IPS-15b (cell line): Measurements from ENCODE around the gene RPS8.
"Not testable (repeated sequence)": the region's sequence is repeated elsewhere in the genome, so short reads cannot be mapped to it uniquely, and the experiment has no call there.

Experiments
- H3K27me3 ChIP-seq: one replicate; pipeline ENCODE4 v1.6.1; 2013; ENCODE audit warnings: low read length; ENCODE audit not compliant: control insufficient read depth, insufficient read depth
- H3K36me3 ChIP-seq: one replicate; pipeline ENCODE4 v1.6.1; 2013; ENCODE audit warnings: low read length; ENCODE audit not compliant: control insufficient read depth, insufficient read depth
- H3K4me1 ChIP-seq: one replicate; pipeline ENCODE4 v1.6.1; 2013; ENCODE audit warnings: mild to moderate bottlenecking, low read length; ENCODE audit not compliant: control insufficient read depth, insufficient read depth
- H3K4me3 ChIP-seq: one replicate; pipeline ENCODE4 v1.5.1; 2013; ENCODE audit warnings: low read depth, low read length
- H3K9ac ChIP-seq: one replicate; pipeline ENCODE4 v1.6.1; 2013; ENCODE audit warnings: low read depth, mild to moderate bottlenecking, low read length
- H3K9me3 ChIP-seq: one replicate; pipeline ENCODE4 v1.6.1; 2013; ENCODE audit warnings: mild to moderate bottlenecking, low read length; ENCODE audit not compliant: control insufficient read depth, insufficient read depth

Gene RPS8

DNA sequence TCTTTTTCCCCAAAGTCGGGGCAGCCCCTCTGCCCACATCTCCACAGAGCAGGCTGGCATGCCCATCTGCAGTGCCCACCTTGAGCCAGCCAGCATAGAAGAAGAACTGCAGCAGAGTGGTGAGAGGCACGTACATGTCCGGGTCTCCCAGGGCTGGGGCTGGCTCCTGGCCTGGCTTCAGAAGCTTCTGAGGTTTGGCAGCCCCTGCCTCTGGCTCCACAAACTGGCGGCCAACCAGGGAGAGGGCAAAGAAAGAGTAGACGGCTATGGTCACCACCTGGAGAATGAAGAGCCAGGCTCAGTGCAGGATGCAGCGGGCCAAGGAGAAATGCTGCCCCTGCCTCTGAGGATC is 9.7 kb downstream of the RPS8 start:
- Histone ChIP-seq H3K9me3 (no peaks in the 10 kb centered on the region), H3K4me1 (peaks cover 8% of the 10 kb centered on the region), H3K36me3 (no peaks in the 10 kb centered on the region), H3K27me3 (peaks cover 6% of the 10 kb centered on the region), H3K9ac (no peak overlapping the region), H3K4me3 (no peak overlapping the region)

GRCh38 chr1:44785501-44786137 is 10.3 kb downstream of the RPS8 start:
- Histone ChIP-seq H3K4me1 (peaks cover 8% of the 10 kb centered on the region), H3K4me3 (peak overlapping the region; percentile 59), H3K9me3 (no peaks in the 10 kb centered on the region), H3K36me3 (no peaks in the 10 kb centered on the region), H3K9ac (no peak overlapping the region), H3K27me3 (peaks cover 6% of the 10 kb centered on the region)

- Histone ChIP-seq H3K4me3 (peak overlapping the region; percentile 59), H3K4me1 (peaks cover 8% of the 10 kb centered on the region), H3K27me3 (peaks cover 6% of the 10 kb centered on the region), H3K9ac (peak overlapping the region; percentile 87), H3K9me3 (no peaks in the 10 kb centered on the region), H3K36me3 (no peaks in the 10 kb centered on the region)
Observed at GRCh38 chr1:44786138-44786840, 10.9 kb downstream of the RPS8 start.

DNA sequence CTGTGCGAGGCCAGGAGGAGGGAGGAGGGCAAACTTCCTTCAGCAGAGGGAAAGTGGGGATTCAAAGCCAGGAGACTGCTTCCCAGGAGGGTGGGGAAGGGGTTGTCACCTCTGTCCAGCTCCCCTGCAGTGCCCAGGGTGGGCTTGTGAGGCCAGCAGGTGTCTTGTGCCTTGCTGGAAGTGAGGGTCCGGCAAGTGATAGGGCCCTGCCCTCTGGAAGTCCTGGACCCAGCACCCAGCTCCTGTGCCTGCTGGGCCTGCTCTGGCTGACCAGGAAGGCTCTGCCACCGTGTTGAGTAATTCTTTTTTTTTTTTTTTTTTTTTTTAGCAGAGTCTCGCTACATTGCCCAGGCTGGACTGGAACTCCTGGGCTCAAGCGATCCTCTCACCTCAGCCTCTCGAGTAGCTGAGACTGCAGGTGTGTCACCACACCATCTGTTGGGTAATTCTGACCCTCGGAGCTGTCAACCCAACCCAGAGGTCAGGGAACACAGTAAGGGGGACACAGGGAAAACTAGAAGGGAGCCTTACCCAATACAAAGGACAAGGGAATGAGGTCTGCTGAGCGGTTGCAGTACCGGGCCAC is 11.6 kb downstream of the RPS8 start:
- Histone ChIP-seq H3K36me3 (no peaks in the 10 kb centered on the region), H3K4me1 (peaks cover 8% of the 10 kb centered on the region), H3K4me3 (peak overlapping the region; percentile 59), H3K9me3 (no peaks in the 10 kb centered on the region), H3K9ac (peak overlapping the region; percentile 87), H3K27me3 (peaks cover 6% of the 10 kb centered on the region)

DNA sequence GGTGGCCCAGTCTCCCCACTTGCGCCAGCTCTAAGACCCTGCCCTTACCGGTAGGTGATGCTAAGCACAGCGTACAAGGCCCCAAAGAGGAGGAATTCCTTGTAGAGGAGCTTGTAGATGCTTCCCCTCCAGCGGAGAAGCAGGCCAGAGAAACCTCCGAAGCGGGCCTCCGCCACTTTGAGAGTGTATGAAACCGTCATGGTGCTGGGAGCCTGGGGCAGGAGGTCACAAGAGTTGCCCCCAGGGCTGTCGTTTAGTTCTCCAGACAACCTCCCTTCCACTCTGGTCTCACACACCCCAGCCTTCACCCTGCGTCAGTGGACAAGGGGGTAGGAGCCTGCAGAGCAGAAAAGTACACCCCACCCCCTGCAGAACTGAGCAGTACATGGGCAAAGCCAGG is 12.2 kb downstream of the RPS8 start:
- Histone ChIP-seq H3K9me3 (no peaks in the 10 kb centered on the region), H3K4me3 (no peak overlapping the region), H3K4me1 (peaks cover 8% of the 10 kb centered on the region), H3K9ac (no peak overlapping the region), H3K27me3 (peaks cover 6% of the 10 kb centered on the region), H3K36me3 (no peaks in the 10 kb centered on the region)

DNA sequence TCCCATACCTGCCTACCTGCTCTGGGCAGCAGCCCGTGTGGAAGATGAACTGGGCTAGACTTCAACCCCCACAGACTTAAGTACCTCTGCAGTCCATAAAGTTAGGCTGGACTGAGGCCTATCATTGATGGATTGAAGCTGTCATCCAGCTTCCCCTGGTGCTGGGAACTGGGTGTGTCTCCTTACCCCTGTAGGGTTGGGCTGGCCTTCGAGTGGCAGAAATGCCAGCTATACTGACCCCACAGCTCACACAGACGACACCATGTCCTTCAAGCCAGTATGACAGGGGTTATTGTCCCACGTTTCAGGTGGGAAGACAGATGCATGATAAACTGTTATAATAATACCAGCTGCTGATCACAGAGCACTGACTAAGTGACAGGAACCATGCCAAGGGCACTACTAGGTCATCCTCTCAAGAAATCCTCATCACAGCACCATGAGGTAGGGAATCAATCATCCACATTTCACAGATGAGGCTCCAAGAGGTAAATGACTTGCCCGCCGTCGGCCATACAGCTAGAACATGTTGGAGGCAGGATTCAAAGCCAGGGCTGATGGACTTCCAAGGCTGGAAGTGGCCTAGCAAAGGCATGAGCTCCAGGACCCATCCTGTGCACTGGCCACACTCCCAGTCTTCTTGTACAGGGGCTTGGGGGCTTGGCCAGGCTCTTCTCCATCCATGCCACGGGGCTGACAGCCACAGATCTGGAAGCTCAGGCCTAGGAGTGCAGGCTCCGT is 12.9 kb downstream of the RPS8 start, which contains the start of gene BEST4:
Gene BEST4, minus strand, starts transcription at position 51 of the 741 bp plus-strand sequence. CDS start 465 bp downstream, outside the sequence.
- Histone ChIP-seq H3K4me3 (no peak within 1 kb of the TSS), H3K9ac (no peak within 1 kb of the TSS), H3K4me1 (peaks cover 12% of the 10 kb centered on the region), H3K36me3 (no peaks in the 10 kb centered on the region), H3K9me3 (no peaks in the 10 kb centered on the region), H3K27me3 (peaks cover 6% of the 10 kb centered on the region)

GRCh38 chr1:44790968-44791801 is 15.8 kb downstream of the RPS8 start:
- no peaks in the 10 kb centered on the region for H3K36me3 ChIP-seq
- H3K4me3 ChIP-seq = no peak overlapping the region

DNA sequence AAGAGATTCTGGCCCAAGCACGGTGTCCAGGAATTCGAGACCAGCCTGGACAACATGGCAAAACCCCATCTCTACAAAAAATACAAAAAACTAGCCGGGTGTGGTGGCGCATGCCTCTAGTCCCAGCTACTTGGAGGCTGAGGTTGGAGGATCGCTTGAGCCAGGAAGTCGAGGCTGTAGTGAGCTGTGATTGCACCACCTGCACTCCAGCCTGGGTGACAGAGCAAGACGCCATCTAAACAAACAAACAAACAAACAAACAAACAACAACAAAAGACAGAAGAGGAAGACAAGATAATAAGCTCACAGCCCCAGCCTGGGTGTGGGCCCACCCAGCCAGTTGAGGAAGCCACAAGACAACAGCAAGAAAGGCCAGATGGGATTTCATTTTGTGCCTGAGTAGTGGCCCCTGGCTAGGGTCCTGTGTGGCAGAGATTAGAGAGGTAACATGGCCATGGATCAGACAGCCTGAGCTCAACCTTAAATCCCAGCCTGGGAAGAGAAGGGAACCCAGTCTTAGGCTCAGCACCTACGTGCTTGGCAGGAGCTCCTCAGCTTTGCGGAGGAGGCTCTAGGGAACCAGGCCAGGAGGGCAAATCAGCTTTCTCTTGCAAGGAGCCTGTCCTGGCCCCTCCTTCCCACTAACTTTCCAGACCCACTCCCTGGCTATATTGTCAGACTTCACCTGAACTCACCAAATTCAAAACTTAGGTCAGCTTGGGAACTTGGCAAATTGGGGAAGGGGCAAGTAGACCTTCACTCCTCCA is 17.6 kb downstream of the RPS8 start:
- Histone ChIP-seq H3K27me3 (no peaks in the 10 kb centered on the region), H3K4me3 (no peak overlapping the region), H3K9ac (no peak overlapping the region), H3K36me3 (no peaks in the 10 kb centered on the region), H3K4me1 (peaks cover 6% of the 10 kb centered on the region), H3K9me3 (no peaks in the 10 kb centered on the region)

More at GRCh38 chr1:44790968-44791801, 15.8 kb downstream of the RPS8 start:
- Histone ChIP-seq H3K4me1 (peaks cover 10% of the 10 kb centered on the region), H3K27me3 (peaks cover 5% of the 10 kb centered on the region), H3K9ac (no peak overlapping the region), H3K9me3 (no peaks in the 10 kb centered on the region)

DNA sequence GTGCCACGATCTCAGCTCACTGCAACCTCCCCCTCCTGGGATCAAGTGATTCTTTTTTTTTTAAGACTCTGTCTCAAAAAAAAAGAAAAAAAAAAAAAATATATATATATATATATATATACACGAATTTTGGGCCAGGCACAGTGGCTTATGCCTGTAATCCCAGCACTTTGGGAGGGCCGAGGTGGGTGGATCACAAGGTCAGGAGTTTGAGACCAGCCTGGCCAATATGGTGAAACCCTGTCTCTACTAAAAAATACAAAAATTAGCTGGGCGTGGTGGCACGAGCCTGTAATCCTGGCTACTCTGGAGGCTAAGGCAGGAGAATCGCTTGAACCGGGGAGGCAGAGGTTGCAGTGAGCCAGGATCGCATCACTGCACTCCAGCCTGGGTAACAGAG is 22.5 kb downstream of the RPS8 start:
- H3K36me3 ChIP-seq, H3K4me3 ChIP-seq, H3K9ac ChIP-seq, H3K9me3 ChIP-seq, H3K27me3 ChIP-seq, H3K4me1 ChIP-seq: not testable (repeated sequence)

GRCh38 chr1:44798481-44799365 is 23.4 kb downstream of the RPS8 start:
- Histone ChIP-seq H3K9me3 (no peaks in the 10 kb centered on the region), H3K4me1 (no peaks in the 10 kb centered on the region), H3K4me3 (no peak overlapping the region), H3K27me3 (no peaks in the 10 kb centered on the region), H3K36me3 (peaks cover 12% of the 10 kb centered on the region), H3K9ac (no peak overlapping the region)
